HG03558 (cell line): ENCODE results near the gene HPN.

Experiments used
- ATAC-seq: cut with Tn5 transposase; IDR thresholded peaks from one replicate; pipeline ENCODE4 v1.9.1; 2021; ENCODE audit warnings: moderate number of reproducible peaks; ENCODE audit not compliant: unreplicated experiment; ENCODE audit errors: extremely low read depth

HPN gene

GRCh38 chr19:35076026-35076370 lies 34.5 kb downstream of the HPN start:
- ATAC-seq: no peak

DNA sequence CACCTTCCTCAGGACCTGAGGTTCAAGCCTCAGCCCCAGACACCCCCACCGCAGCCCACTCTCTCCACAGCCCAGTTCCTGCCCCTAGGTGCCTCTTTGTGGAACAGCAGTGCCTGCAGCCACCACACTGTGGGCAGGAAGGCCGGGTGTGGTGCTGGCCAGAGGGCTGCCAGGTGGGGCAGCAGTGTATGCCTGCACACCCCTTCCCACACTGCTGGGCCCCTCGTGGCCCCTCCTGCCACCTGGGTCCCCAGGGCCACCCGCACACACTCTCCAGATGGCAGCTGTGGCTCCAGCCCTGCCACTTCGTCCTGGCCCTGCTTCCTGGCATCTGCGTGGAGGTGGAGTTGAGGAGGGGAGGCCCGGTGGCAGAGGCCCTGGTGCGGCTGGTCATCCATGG lies 35.1 kb downstream of the HPN start:
- no peak for ATAC-seq

GRCh38 chr19:35077411-35078223 lies 36.1 kb downstream of the HPN start:
- ATAC-seq: no peak

DNA sequence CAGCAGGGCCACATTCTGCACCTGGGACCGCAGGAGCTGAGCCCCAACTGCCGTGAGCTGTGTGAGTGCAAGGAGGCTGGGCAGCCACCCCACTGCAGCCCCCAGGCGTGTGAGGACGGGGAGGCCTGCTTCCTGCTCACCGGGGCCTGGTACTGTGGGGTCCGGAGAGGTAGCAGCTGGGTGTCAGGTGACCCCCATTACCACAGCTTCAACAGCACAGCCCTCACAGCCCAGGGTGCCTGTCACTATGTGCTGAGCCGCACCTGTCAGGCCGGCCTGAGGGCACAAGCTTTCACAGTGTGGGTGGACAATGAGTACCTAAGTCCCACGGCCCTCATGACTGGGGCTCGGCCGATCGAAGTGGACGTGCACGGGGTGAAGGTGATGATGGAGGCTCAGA lies 38.3 kb downstream of the HPN start:
- ATAC-seq: no peak

DNA sequence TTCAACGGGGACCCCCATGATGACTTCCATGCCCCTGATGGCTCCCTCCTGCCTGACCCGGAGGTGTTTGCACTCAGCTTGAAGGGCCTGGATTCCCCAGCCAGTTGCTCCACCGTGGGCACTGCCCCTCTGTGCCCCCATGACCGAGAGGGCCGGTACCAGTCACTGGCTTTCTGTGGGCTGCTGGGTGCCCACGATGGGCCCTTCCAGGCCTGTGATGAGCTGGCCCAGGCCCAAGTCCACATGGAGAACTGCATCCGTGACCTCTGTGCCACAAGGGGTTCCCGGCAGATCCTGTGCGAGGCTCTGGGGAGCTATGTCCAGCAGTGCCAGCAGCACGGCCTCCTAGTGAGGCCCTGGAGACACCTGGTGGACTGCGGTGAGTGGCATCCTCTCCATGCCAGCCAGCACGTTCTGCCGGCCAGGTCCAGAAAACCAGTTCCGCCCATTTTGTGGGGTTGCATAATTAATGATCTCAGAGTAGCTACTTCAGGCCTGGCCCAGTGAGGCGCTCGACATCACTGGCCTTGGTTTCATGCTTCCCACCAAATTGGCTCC lies 39.2 kb downstream of the HPN start:
- ATAC-seq: no peak

DNA sequence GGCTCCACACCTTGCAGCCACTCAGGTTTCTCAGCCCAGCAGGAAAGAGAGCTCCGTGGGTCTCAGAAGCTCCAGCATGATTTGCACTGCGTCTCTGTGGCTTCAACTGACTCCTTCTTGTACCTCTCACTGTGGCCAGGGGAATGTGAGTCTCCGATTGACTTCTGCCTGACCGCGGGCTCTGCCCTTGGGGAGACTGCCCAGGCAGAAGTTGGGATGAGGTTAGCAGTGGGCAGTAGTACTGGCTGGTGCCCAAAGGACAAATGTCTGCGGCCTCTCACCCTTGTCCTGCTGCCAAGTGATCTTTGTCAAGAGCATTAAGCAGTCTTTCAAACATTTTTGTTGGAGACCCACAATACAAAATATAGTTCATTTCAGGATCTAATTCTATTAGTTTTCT lies 39.7 kb downstream of the HPN start:
- no peak for ATAC-seq

GRCh38 chr19:35083691-35084508 lies 42.4 kb downstream of the HPN start:
- no peak for ATAC-seq

- no peak for ATAC-seq
Measured at GRCh38 chr19:35084509-35084762, 42.9 kb downstream of the HPN start.

DNA sequence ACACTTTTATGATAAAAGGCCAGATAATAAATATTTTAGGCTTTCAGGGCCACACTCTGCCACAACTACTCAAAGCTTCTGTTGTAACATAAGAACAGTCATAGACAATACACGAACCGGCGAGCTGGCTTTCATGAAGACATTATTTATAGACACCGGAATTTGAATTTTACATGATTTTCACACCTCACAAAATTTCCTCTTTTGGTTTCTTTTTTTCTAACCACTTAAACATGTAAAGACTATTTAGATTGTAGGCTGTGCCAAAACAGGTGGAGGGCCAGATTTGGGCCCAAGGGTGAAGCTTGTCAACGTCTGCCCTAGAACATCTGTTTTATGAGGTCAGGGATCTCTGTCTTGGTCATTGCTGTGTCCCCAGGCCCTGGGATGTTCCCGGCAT lies 44.4 kb downstream of the HPN start:
- ATAC-seq: no peak

DNA sequence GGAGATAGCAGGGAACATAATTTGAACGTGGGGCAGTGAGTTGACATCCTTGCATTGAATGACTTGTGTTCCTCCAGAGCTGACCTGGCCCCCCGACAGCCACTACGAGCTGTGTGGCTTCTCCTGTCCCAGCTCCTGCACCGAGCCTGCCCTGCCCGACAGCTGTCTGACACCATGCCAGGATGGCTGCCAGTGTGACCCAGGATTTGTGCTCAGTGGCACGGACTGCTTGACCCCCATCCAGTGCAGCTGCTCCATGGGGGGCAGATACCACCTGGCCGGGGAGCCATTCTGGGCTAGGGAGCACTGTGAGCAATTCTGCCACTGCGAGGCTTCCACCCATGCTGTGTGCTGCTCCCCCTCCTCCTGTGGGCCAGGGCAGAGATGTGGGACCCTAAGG lies 44.9 kb downstream of the HPN start:
- no peak for ATAC-seq

GRCh38 chr19:35087393-35087792 lies 45.9 kb downstream of the HPN start:
- no peak for ATAC-seq

DNA sequence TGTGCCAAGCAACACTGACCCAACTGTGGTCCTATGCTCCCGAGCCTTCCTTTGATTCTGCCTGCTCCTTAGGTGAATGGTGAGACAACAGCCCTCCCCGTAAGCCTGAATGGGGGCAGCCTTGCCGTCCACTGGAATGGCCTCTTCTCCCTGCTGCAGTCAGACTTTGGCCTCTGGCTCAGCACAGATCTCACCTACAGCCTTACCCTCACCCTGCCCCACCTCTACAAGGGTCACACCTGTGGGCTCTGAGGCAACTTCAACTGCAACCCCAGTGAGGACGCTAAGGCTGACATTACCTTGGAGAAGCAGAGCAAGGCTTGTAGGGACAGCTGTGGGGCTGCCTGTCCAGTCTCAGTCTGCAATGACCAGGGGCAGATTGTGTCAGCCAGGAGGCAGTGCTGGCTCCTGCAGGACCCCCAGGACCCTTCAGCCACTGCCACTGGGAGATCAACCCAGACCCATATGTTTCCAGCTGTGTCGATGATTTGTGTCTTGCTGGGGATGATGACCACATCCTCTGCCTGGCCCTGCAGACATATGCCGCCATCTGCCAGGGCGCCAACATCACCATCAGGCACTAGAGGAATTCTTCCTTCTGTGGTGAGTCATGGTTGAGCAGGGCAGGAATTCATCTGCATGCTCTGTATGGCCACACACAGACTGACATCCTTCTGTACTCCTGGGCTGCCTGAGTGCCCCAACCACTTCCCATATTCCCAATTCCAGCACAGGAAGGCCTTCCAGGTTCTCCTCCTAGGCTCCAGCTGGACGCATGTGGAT lies 46.8 kb downstream of the HPN start:
- ATAC-seq: no peak

- ATAC-seq: no peak
Measured at GRCh38 chr19:35089554-35089953, 48.0 kb downstream of the HPN start.

DNA sequence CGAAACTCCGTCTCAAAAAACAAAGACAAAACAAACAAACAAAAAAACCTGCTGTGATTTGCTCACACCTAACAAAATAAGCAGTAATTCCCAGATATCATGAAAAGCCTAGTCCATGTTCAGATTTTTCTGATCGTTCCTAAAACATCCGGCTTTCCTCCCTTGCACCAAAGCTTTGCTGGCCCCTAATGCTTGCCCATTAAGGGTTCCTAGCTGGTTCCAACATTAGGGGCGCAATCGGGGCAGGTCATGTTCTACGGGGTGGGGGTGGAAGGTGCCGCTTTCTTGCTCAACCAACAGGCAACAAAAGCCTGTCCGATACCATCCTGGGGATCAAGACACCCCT lies 48.6 kb downstream of the HPN start:
- no peak for ATAC-seq

GRCh38 chr19:35090506-35091214 lies 49.1 kb downstream of the HPN start:
- no peak for ATAC-seq

DNA sequence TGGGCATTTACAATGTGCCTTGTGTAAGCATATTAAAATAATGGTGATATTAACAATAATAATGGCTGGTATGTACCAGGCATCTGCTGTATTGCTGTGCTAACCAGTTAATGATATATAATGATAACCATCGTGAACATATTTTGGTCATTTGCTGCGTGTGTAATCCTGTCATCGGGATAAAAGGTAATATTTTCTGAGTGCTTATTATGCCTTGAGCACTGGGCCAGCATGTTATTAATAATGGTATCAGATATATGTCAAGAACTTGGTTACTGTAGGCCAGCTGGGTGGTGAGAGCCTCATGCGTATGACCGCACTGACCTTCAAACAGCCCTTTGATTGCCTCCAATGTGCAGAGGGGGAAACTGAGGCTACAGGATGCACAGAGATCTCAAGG lies 51.9 kb downstream of the HPN start:
- no peak for ATAC-seq

DNA sequence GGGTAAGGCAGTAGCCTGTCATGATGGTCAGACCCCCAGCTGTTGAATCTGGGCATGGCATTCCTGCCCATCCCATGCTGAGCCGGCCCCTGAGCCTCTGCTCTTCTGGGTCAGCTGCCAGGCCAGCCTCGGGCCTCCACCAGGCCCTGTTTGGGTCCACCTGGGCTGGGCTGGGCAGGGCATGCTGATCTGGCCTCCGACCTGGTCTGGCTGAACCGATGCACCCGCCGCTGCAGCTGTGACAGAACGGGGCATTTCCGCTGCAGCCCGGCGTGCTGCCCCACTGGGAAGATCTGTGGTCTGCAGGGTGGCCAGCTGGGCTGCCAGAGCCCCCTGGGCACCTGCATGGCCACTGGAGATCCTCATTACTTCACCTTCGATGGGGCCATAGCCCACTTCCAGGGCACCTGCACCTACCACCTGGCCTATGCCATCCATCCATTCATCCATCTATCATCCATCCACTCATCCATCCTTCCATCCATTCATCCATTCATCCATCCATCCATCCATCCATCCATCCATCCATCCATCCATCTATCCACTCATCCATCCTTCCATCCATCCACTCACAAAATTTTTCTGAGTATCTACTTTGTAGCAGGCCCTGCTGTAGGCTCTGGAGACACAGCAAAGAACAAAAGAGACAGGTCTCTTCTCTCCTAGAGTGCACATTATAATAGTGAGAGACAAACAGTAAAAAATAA lies 52.6 kb downstream of the HPN start:
- no peak for ATAC-seq

DNA sequence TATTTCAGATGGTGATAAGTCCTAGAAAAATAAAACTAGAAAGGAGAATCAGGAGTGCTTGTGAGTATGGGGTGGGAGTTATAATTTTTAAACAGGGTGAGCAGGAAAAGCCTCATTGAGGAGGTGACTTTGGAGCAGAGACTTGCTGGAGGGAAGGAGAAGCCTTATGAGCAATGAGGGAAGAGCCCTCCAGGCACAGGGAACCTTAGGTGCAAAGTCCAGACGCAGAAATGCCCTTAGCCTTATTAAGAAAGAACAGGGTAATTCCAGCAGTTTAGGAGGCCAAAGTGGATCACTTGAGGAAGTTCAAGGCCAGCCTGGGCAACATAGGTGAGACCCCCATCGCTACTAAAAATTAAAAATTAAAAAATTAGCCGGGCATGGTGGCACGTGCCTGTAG lies 53.1 kb downstream of the HPN start:
- no peak for ATAC-seq

DNA sequence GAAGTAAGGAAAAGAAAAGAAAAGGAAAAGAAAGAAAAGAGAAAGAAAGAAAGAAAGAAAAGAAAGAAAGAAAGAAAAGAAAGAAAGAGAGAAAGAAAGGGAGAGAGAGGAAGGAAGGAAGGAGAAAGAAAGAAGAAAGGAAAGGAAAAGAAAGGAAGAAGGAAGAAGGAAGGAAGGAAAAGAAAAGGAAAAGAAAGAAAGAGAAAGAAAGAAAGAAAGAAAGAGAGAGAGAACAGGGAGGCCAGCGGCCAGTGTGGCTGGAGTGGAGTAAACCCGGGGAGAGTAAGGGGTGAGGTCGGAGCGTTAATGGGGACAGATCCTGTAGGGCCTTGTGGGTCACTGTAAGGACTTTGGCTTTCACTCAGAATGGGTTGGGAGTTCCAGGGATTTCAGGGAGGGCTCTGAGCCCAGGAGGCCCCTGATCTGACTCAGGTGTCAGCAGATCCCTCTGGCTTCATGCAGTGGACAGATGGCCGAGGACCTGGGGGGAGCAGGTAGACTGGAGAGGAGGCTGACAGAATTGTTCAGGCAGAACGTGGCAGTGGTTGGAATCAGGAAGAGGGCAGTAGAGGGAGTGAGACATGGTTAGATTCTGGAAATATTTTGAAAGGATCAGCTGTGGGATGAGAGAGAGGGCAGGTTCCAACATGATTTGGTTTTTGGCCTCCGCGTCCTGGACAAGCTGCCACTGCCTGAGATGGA lies 54.3 kb downstream of the HPN start:
- no peak for ATAC-seq
